GM19193 (cell line): ENCODE results near the gene ADAM33.

Experiments
- POLR2A ChIP-seq: IDR thresholded peaks from 4 replicates; pipeline ENCODE4 v1.6.1; 2011; ENCODE audit not compliant: insufficient read depth, insufficient read length; ENCODE audit errors: extremely low read depth

The ADAM33 gene

DNA sequence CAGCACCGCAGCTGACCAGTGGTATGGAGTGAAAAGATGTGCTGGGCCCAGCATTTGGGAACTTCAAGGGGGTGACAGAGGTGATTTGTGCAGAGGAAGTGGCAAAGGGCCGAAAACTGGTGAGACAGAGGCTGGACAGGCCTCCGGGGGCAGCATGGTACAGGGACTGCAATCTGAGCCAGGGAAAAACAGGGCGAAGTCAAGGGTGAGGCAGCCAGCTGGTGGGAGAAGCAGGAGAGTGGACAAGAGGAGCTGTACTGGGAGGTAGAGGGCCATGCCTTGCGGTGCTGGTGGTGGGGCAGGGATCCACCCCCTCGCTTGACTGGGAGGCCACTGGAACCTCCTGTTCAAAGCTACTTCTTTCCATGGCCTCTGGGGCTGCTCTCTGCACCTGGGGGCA is 11.3 kb downstream of the ADAM33 start:
- no peak for TF ChIP-seq POLR2A

DNA sequence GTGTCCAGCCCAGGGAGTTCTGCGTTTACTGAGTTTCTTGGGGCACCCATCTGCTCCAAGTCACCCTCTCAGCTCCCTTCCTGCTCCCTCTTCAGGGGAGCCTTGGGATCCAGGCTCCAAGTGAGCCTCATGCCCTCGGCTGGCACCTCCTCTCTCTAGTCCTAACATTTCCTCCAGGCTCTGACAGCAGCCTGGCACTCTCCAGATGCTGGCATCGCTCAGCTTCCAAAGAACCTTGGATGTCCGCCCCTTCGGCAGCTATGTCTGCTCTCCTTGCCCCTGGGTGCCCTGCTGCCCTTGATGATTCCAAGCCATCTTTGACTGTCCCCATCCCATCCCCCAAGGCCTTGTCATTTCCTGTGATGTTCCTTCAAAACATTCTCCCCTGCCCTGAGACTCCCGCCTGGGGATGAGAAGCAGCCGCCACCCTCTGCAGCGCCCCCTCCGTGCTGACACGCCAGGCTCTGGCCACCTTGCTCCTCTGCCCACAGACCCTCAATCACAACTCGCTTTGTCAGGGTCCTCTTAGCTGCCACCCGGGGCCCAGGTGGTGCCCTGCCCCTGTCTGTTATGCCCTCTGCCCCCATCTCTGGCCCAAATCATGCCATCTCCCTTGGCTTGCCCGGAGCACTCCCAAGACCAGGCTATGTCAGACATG is 12.0 kb downstream of the ADAM33 start:
- TF ChIP-seq POLR2A: no peak

DNA sequence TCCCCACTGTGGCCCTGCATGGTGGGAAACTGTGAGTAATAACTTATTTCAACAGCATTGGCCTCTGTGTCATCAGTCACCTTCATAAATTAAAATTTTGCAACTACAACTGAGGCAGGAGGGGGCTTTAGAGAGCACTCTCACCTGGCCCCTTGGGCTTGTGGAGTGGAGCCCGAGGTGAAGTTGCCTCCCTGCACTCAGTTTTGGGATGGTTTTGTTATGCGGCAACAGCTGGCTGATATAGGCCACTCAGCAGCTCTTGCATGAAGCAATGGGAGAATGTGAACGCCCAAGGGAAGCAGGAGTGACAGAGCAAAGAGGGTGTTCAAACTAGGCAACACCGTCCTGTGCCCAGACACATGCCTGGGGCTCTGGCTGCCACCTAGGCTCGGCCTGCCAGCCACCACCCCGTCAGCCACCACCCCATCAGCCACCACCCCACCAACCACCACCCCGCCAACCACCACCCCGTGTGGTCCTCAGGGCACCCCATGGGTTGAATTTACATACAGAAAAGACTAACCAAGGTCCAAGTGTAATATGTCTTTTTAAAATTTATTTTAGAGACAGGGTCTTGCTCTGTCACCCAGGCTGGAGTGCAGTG is 14.3 kb downstream of the ADAM33 start:
- no peak for TF ChIP-seq POLR2A

DNA sequence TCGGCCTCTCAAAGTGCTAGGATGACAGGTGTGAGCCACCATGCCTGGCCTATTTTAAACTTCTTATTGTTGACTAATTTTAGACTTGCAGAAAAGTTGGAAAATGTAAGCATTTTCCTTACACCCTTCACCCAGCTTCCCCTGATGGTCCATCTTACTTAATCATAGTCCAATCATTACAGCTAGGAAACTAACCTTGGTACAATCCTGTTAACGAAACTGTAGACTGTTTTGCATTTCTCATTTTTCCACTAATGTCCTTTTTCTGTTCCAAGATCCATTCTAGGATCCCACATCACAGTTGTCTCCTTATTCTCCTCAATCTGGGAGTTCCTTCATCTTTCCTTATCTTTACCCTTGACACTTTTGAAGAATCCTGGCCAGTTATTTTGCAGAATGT is 18.0 kb downstream of the ADAM33 start:
- no peak for TF ChIP-seq POLR2A

DNA sequence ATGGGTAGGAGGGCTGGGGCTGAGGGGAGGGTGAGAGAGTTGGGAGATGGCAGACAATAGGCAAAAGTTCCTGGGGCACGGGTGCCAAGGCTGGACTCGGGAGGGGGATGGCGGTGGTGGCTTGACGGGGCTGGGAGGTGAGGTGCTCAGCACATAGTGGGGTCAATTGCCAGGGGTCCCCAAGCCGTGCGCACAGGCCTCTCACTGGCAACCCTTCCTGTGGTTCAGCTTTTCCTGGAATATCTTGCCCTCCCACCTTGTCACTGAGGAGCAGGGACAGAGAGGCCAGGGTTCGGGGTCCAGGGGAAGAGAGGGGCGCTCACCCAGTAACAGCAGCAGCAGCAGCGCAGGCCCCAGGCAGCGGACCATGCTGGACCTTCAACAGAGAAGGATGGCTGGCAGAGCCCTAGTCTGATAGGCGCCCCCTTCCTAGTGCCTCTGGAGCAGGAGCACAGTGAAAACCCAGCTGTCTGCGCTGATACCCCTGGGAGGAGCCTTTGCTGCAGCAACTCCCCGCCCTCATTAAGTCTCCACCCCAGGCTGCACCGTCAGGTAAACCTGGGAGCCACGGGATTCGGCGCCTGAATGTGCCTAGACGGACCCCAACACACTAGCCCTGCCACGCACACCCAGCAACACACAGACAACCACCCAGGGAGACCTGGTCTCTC is 18.6 kb downstream of the ADAM33 start, which contains the start of gene GFRA4:
Gene GFRA4, minus strand, starts transcription at position 369 of the 671 bp plus-strand sequence. Its CDS starts 0 bp downstream, at position 369.
- no peak for TF ChIP-seq POLR2A

DNA sequence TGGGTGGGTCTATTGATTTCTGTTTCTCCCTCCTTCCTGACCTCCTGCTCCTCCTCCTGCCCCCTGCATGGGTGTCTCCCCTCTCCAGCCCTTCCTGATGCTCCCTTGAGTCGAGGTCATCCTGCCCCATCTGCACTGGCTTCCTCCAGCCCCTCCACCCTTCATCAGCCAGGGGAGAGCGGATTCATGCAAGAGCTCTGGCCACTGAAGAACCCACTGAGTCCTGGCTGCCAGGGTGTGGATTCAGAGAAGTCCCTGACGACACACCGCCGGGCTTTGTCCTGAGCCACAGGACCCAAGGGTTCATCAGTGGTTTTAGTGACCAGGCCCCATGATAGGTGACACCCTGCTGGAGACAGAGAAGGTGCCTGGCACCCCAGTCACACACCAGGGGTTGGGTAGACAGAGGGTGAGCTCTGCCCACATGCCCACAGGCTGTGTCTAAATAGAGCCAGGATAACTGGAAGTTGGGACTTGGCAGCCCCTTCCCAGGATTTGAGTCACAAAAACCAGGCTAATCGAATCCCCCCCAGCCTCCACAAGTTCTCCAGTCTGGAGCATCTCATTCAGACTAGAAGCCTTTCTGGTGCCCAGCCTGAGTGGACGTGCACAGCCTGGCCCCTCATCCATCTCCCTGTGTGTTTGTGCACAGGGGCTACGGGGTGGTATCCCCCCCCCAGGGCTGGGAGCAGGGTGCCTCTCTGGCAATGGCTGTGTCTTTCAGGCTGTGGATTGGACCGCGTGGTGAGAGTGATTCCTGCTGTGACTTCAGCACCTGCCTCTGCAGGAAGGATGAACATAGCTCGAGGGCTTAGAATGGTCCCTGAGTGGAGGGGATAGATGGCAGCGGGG is 19.8 kb downstream of the ADAM33 start:
- no peak for TF ChIP-seq POLR2A

DNA sequence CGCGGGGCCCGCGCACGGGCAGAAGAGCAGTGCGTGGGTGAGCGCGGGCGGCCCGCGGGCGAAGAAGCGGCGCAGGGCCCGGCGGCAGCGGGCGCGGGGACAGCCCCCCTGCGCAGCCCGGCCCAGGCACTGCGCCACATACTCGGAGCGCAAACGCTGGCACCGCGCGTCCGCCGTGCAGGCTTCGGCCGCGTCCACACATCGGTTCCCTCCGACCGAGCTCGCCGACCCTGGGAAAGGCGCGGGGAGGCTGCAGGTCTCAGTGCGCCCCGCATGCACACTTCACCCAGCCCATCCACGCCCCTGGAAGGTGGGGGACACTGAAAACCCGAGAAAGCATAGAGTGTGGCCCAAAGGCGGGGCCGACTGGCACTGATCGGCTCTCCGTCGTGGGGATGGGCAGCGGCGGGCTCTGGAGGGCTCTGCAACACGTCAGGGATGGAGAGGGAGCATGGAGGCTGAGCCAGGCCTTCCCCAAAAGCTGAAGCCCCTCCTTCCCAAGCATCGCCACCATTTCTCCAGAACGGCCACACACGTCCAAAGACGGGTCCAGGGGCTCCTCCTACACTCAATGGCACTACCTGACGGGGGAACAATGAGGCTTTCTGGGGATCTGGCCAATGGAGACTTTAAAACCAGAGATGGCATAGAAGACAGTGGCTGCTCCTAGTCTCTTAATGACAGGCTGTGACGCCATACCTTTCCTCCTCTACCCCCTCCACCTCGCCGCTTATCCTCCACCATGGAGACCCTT is 20.6 kb downstream of the ADAM33 start:
- TF ChIP-seq POLR2A: no peak

DNA sequence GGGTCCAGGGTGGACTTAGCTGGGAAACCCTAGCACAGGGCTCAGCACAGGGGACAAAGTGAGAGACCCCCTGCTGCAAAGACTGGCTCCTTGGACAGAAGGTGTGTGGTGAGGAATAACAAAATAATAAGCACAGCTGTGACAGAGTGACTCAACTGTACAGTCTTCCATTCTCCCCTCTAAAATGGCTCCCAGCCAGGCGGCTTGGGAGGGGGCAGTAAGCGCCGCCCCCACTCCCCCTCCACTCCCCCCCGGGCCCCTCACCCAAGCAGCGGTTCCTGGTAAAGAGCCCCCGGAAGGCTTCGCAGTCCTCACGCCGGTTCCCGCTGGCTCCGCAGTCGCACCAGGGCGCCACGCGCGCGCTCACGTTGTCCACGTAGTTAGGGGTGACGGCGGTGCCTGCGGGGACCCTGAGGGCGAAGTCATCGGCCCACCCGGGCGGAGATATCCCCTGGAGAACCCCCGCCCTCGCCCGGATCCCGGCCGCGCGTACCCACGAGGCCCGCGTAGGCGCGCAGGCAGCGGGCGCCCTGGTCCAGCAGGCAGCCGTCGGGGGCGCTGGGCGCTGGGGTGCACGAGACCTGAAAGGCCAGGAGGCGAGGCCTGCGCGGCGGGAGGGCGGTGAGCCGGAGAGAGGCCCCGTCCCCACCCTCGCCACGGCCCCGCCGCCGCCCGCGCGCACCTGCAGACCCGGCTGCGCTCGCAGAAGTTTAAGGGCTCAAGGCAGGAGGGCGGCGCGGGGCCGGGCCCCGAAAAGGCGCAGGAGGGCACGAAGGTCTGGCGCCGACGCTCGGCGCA is 21.3 kb downstream of the ADAM33 start:
- no peak for TF ChIP-seq POLR2A

DNA sequence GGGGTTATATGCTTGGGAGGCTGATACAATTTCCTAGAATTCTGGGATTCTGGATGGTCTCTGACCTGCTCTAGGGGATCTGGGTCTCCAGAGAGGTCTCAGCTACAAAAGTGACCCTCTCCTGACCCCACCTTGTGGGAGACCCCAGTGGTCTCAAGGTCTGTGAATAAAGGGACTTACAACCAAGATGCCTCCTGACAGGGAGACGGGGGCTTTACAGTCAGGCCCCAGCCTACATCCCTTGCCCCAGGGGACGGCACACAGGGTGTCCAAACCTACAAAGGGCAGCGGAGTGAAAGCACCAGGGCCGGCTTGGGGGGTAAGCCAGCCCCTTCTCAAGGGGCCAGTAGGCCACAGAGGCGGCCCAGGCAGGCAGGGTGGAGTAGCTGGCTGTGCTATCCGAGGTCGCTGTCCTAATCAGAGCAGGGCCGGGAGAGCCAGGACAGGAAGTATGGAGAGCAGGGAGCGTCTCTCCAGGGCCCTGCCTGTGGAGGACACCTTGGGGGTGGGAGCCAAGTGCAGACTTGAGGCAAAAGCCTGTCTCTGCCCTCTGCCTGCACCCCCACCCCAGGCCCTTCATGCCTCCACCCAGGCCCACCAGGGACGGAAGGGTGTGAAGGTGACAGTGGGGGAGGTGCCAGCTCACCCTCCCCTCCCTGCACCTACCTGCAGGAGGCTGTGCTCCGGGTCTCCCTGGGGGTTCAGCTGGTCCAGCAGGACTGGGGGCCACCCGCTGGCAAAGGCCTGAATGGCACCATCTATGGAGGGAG is 22.1 kb downstream of the ADAM33 start:
- no peak for TF ChIP-seq POLR2A

DNA sequence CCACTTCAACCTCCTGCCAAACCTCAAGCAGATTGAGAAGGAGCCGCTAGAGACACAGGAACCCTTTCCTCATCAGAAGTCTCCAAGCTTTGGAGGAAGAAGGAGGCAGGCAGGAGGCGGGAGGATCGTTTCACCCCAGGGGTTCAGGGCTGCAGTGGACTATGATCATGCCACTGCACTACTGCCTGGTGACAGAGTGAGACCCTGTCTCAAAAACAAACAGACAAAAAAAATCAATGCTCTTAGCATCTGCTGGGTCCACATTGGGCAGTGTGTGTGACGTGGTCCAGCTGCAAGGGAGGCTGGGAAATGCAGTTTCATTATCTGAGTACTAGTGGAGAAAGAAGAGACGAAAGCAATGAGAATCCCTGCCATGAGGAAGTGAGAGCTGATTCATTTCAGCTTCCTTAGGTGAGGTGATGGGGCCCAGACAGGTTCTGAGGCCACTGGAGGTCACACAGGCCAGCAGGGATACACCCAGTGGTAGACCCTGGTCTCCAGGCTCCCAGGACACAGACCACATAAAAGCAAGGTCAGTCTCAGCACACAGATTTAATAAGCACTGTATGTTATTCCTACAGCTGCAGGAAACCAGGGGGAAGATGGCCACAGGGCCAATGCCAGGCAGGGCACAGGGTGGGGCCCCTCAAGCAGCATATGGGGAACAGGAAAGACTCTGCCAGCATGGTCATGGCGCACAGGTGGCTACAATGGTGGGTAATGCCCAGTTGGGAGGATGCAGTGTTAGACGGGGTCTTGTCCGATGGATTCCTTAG is 22.9 kb downstream of the ADAM33 start:
- TF ChIP-seq POLR2A: no peak

DNA sequence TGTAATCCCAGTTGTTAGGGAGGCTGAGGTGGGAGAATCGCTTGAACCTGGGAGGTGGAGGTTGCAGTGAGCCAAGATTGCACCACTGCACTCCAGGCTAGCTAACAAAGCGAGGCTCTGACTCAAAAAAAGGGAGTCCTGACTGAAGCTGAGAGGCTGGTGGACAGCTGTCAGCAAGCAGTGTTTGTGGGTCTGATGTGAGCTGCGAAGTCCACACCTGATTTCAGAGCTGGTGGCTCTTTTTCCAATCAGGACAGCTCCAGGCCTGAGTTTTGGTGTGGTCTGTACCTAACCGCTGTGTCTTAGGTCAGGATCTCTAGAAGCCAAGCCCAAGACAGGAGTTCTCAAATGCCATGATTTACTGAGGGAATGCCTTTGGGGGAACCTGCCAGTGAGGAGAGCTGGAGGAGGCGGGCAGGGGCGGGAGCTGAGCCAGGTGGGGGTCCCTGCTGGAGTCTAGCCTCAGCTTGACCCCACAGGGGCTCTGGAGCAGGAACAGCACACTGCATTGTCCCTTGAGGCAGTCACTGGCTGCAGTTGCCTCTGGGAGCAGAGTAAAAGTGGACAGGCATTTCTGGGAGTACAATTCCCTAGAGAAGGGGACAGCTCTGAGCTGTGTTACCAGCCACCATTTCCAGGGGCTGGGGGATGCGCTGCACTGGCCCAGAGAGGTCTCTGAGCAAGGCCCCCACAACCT is 23.6 kb downstream of the ADAM33 start:
- TF ChIP-seq POLR2A: no peak

DNA sequence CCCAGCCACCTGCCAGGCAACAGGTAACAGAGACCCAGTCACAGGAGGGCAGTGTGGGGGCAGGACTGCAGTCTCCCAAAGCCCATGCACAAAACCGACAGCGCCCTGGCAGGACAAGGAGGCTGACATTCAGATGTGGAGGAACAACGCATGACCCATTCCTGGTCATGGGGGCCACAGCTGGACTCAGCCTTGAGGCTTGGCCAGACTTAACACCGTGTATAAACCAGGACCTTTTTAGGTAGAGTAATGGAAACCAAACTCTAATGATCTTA is 26.7 kb downstream of the ADAM33 start:
- TF ChIP-seq POLR2A: no peak
